Measurements from ENCODE around the gene BLID.

The BLID gene

GRCh38 chr11:122098261-122098980 lies 17.6 kb downstream of the BLID start:
- no peak for DNase-seq (ENCODE audit: low read depth, low spot score)
- H3K4me3 ChIP-seq (ENCODE audit: low read depth, low read length): peak overlapping the region; percentile 82
- ChIA-PET CTCF (interaction anchor here (0.9 to 6.3 kb wide), 5 partner anchors 17 to 442 kb away, joined by 3 to 56 read pairs (median 17); partner anchors contain the start of gene BLID), POLR2A (interaction anchor here (1.0 to 2.8 kb wide), 3 partner anchors 60 to 270 kb away, joined by 3 to 21 read pairs (median 5); no protein-coding TSS in a partner anchor)
- TF ChIP-seq CTCF (IDR thresholded peaks at IDR 0.05; ENCODE audit: insufficient read depth, low read length, missing control alignments): no peak

- POLR2A ChIA-PET: interaction anchor here (0.6 to 1.6 kb wide), 5 partner anchors 52 to 128 kb away, joined by 3 to 6 read pairs (median 3); no protein-coding TSS in a partner anchor
- no peak for DNase-seq (ENCODE audit: low read depth, low spot score)
- H3K4me3 ChIP-seq (ENCODE audit: low read depth, low read length): peak overlapping the region; percentile 82
- CTCF ChIA-PET: interaction anchor here (1.1 to 1.4 kb wide), 2 partner anchors 106 to 442 kb away, joined by 5 to 10 read pairs; no protein-coding TSS in a partner anchor
- TF ChIP-seq CTCF (IDR thresholded peaks at IDR 0.05; ENCODE audit: insufficient read depth, low read length, missing control alignments): no peak
These were observed 18.5 kb downstream of the BLID start for GRCh38 chr11:122097419-122098001.

- H3K4me3 ChIP-seq (ENCODE audit: low read depth, low read length): peak overlapping the region; percentile 82
- no peak for TF ChIP-seq CTCF (IDR thresholded peaks at IDR 0.05; ENCODE audit: insufficient read depth, low read length, missing control alignments)
- CTCF ChIA-PET: interaction anchor here (1.1 to 1.8 kb wide), 3 partner anchors 107 to 441 kb away, joined by 5 to 10 read pairs (median 8); no protein-coding TSS in a partner anchor
These were observed 19.5 kb downstream of the BLID start for GRCh38 chr11:122096272-122097112.

GRCh38 chr11:122095681-122096262 lies 20.2 kb downstream of the BLID start:
- no peak for DNase-seq (ENCODE audit: low read depth, low spot score)
- ChIA-PET CTCF (interaction anchor here (0.7 to 3.3 kb wide), 4 partner anchors 12 to 441 kb away, joined by 3 to 22 read pairs (median 6); no protein-coding TSS in a partner anchor), POLR2A (interaction anchor here (0.7 to 1.6 kb wide), 2 partner anchors 93 to 140 kb away, joined by 3 to 4 read pairs; no protein-coding TSS in a partner anchor)
- no peak for TF ChIP-seq CTCF (IDR thresholded peaks at IDR 0.05; ENCODE audit: insufficient read depth, low read length, missing control alignments)
- peak overlapping the region; percentile 82 for H3K4me3 ChIP-seq (ENCODE audit: low read depth, low read length)

More at GRCh38 chr11:122096272-122097112, 19.5 kb downstream of the BLID start:
- POLR2A ChIA-PET: interaction anchor here (0.6 to 1.6 kb wide), 4 partner anchors 51 to 129 kb away, joined by 3 to 6 read pairs (median 3); no protein-coding TSS in a partner anchor
- DNase-seq (ENCODE audit: low read depth, low spot score): no peak

- no peak for TF ChIP-seq CTCF (IDR thresholded peaks at IDR 0.05; ENCODE audit: insufficient read depth, low read length, missing control alignments)
- no peak for DNase-seq (ENCODE audit: low read depth, low spot score)
- ChIA-PET POLR2A (no interaction called here), CTCF (interaction anchor here (0.7 to 3.3 kb wide), 4 partner anchors 13 to 440 kb away, joined by 3 to 22 read pairs (median 6); no protein-coding TSS in a partner anchor)
- no peak overlapping the region for H3K4me3 ChIP-seq (ENCODE audit: low read depth, low read length)
These were observed 21.2 kb downstream of the BLID start for GRCh38 chr11:122094836-122095235.

All from AG04449 (cell line).